GM18951 (cell line): ENCODE results near the gene S100A1.

Experiments
- POLR2A ChIP-seq: IDR thresholded peaks from 4 replicates; pipeline ENCODE4 v1.6.1; 2011; ENCODE audit warnings: mild to moderate bottlenecking; ENCODE audit not compliant: insufficient read length, insufficient read depth; ENCODE audit errors: extremely low read depth
- in situ Hi-C: fragments of 300-500 bp; cut with MboI; formaldehyde crosslinking; loops from one replicate; pipeline ENCODE4 v1.12.0; 2022; ENCODE audit warnings: low sequenced_read_pairs, mixed read lengths, inconsistent platforms; ENCODE audit not compliant: unreplicated experiment

The S100A1 gene

GRCh38 chr1:153599847-153600246 lies 28.4 kb upstream of the S100A1 start:
- no peak for TF ChIP-seq POLR2A
- in situ Hi-C loops: no loop called here

GRCh38 chr1:153602749-153603148 lies 25.5 kb upstream of the S100A1 start:
- in situ Hi-C loops: no loop called here
- TF ChIP-seq POLR2A: no peak

- TF ChIP-seq POLR2A: no peak
These were observed 22.0 kb upstream of the S100A1 start for GRCh38 chr1:153606194-153606593.

GRCh38 chr1:153607381-153607780 lies 20.9 kb upstream of the S100A1 start:
- TF ChIP-seq POLR2A: no peak
- in situ Hi-C loops: no loop called here

More at GRCh38 chr1:153606194-153606593, 22.0 kb upstream of the S100A1 start:
- in situ Hi-C loops: no loop called here

- in situ Hi-C loops: no loop called here
- no peak for TF ChIP-seq POLR2A
These were observed 20.0 kb upstream of the S100A1 start for GRCh38 chr1:153608089-153608682.

GRCh38 chr1:153608742-153609584 lies 19.3 kb upstream of the S100A1 start:
- no peak for TF ChIP-seq POLR2A
- in situ Hi-C loops: no loop called here

GRCh38 chr1:153609585-153609907 lies 18.7 kb upstream of the S100A1 start:
- in situ Hi-C loops: no loop called here

GRCh38 chr1:153610334-153610733 lies 17.9 kb upstream of the S100A1 start:
- in situ Hi-C loops: no loop called here
- no peak for TF ChIP-seq POLR2A

More at GRCh38 chr1:153609585-153609907, 18.7 kb upstream of the S100A1 start:
- no peak for TF ChIP-seq POLR2A

- in situ Hi-C loops: no loop called here
- TF ChIP-seq POLR2A: no peak
These were observed 17.4 kb upstream of the S100A1 start for GRCh38 chr1:153610811-153611301.

- in situ Hi-C loops: no loop called here
- TF ChIP-seq POLR2A: no peak
These were observed 16.9 kb upstream of the S100A1 start for GRCh38 chr1:153611356-153611755.

- no peak for TF ChIP-seq POLR2A
- in situ Hi-C loops: no loop called here
These were observed 16.0 kb upstream of the S100A1 start for GRCh38 chr1:153612111-153612754.

- no peak for TF ChIP-seq POLR2A
- in situ Hi-C loops: no loop called here
These were observed 15.4 kb upstream of the S100A1 start, which contains the start of gene S100A16 for GRCh38 chr1:153612755-153613331. Gene S100A16 (minus strand): TSS chr1:153613137. CDS start chr1:153608151, 4,986 bp downstream.

- TF ChIP-seq POLR2A: no peak
- in situ Hi-C loops: no loop called here
These were observed 14.8 kb upstream of the S100A1 start for GRCh38 chr1:153613406-153613805.
